ENCODE measurements around the gene RUFY1. TPM values are rescaled to one million over a fixed set of nuclear protein-coding genes. Genes with fewer than 3 reads are reported as not detected.

Gene RUFY1
- total and polyA plus RNA-seq, 2 donors (not counting 3 experiments of a cell fraction or from before 2014, with no cell fraction given), result 25.6 to 44.9 TPM

- intact Hi-C loops (cut with micrococcal nuclease), result loop anchor here (1.0 kb wide), 1 partner anchor 29 kb away; no protein-coding TSS in a partner anchor
- FAIRE-seq (peak; percentile 66), DNase-seq (ENCODE audit: low read depth, low spot score) (peak; percentile 75)
- H3K79me2 ChIP-seq (ENCODE audit: control insufficient read depth, insufficient read depth, low read length), result no peaks in the 10 kb centered on the region
- H3K9me3 ChIP-seq (replicated peaks; ENCODE audit: control insufficient read depth, insufficient read depth, low read length), result no peaks in the 10 kb centered on the region
- H3K4me1 ChIP-seq (ENCODE audit: control insufficient read depth, extremely low read depth, insufficient read depth, low read length), result no peaks in the 10 kb centered on the region
- ChIA-PET CTCF (interaction anchor here (1.0 to 1.4 kb wide), 2 partner anchors 12 to 20 kb away, joined by 3 read pairs; partner anchors contain the start of gene RUFY1), POLR2A (no interaction called here)
- no peak overlapping the region for H3K9ac ChIP-seq (replicated peaks; ENCODE audit: extremely low read depth, insufficient read depth, low read length)
- no TSS peak for BruUV-seq (replicated peaks)
- TF ChIP-seq, protein P1, sequence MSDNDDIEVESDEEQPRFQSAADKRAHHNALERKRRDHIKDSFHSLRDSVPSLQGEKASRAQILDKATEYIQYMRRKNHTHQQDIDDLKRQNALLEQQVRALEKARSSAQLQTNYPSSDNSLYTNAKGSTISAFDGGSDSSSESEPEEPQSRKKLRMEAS (IDR thresholded peaks at IDR 0.05; ENCODE audit: insufficient read depth, insufficient read length), result no peak
- no peak for TF ChIP-seq EZH2 (IDR thresholded peaks at IDR 0.05; ENCODE audit: borderline replicate concordance, low read depth, low read length, severe bottlenecking)
- TF ChIP-seq POLR2A (IDR thresholded peaks at IDR 0.05; ENCODE audit: low read depth, low read length), result no peak
- no peak for TF ChIP-seq JUN (IDR thresholded peaks at IDR 0.05; ENCODE audit: borderline replicate concordance, insufficient read depth, insufficient read length, low read depth)
- TF ChIP-seq CTCF (IDR thresholded peaks at IDR 0.05; ENCODE audit: extremely low read depth in 1 of 2, insufficient read depth in 1 of 2, low read depth in 1 of 2, low read length in 2 of 2), result peak in 1 of 2 donors; percentile 39
- TF ChIP-seq FOS (IDR thresholded peaks at IDR 0.05; ENCODE audit: borderline replicate concordance, insufficient read depth, low read length), result no peak
- no peak for TF ChIP-seq MYC (IDR thresholded peaks at IDR 0.05; ENCODE audit: low read depth, low read length)
- TF ChIP-seq GATA2 (IDR thresholded peaks at IDR 0.05; ENCODE audit: insufficient read depth, insufficient read length, low read depth, low read length), result no peak
- H3K27ac ChIP-seq (ENCODE audit: insufficient read depth, low read depth, low read length), result no peak overlapping the region
- H3K4me2 ChIP-seq (ENCODE audit: insufficient read depth, low read length), result peak overlapping the region; percentile 24
- no peaks in the 10 kb centered on the region for H3K27me3 ChIP-seq (ENCODE audit: control insufficient read depth in 2 of 2, insufficient read depth in 2 of 2, low read length in 2 of 2)
- dilution Hi-C loops (cut with MboI; ENCODE audit: extremely low pct_ligation_motif_present, low sequenced_read_pairs), result no loop called here
- H3K4me3 ChIP-seq (replicated peaks in 1 of 3; ENCODE audit: insufficient read depth in 1 of 3, low read depth in 1 of 3, low read length in 3 of 3), result peak overlapping the region in 2 of 3 experiments; percentile 24 to 47
- H3K9me1 ChIP-seq (replicated peaks; ENCODE audit: control insufficient read depth, extremely low read depth, insufficient read depth, low read length), result no peaks in the 10 kb centered on the region
- H3K36me3 ChIP-seq (ENCODE audit: control insufficient read depth in 2 of 2, extremely low read depth in 1 of 2, insufficient read depth in 2 of 2, low read length in 2 of 2), result no peaks in the 10 kb centered on the region
- H2AFZ ChIP-seq (ENCODE audit: low read depth, low read length), result peak overlapping the region; percentile 65
- H4K20me1 ChIP-seq (replicated peaks; ENCODE audit: control insufficient read depth, extremely low read depth, insufficient read depth, low read length), result no peaks in the 10 kb centered on the region
Observed at GRCh38 chr5:179530069-179530998, 20.0 kb upstream of the RUFY1 start.

Measured in endothelial cell of umbilical vein (primary cell).